SK-N-SH (cell line): ENCODE measurements around the gene CNN2. TPM values are rescaled to one million over a fixed set of nuclear protein-coding genes. Genes with fewer than 3 reads are reported as not detected.
A peak's percentile ranks its signal among the peaks of the same experiment; 100 is the strongest.

ENCODE experiments used
- CTCF ChIA-PET: fragments of 300-600, 350-600 bp; formaldehyde crosslinking; extraction: SDS; loops from one replicate; lab custom pipeline; 2021; lab: Yijun Ruan, JAX
- POLR2A ChIA-PET: fragments of 350-600 bp; sonication (Branson Sonifier 250); formaldehyde crosslinking; extraction: SDS; loops from one replicate; lab custom pipeline; 2020; ENCODE audit warnings: antibody characterized with exemption, inconsistent platforms; lab: Yijun Ruan, JAX
- DNase-seq: peaks from one replicate; pipeline ENCODE4 v3.0.0; 2012
- H2AFZ ChIP-seq: fragments of 200-600 bp; sonication (generic); 2 replicates; pipeline ENCODE4 v1.8.1; 2016; ENCODE audit warnings: antibody characterized with exemption, mild to moderate bottlenecking, low read depth
- H3F3A ChIP-seq: fragments of 200-600 bp; sonication (generic); replicated peaks from 2 replicates; pipeline ENCODE3; 2016; ENCODE audit warnings: antibody characterized with exemption, mild to moderate bottlenecking; ENCODE audit not compliant: insufficient read depth
- H3K27ac ChIP-seq, 2 experiments: fragments of 200-500 bp in 1 of 2; fragments of 200-600 bp in 1 of 2; sonication (Bioruptor generic) in 1 of 2; sonication (generic), shearing (Covaris generic) in 1 of 2; 2 replicates each; pipeline versions ENCODE4 v1.5.1 to v1.6.1; 2014 to 2016; ENCODE audit warnings: low read depth in 2 of 2, inconsistent platforms in 1 of 2, low read length in 1 of 2, mild to moderate bottlenecking in 1 of 2, mixed read lengths in 1 of 2
- H3K27me3 ChIP-seq: fragments of 200-600 bp; sonication (generic), shearing (Covaris generic); 2 replicates; pipeline ENCODE4 v1.6.1; 2016; ENCODE audit warnings: mixed run types; ENCODE audit not compliant: insufficient read depth
- H3K36me3 ChIP-seq, 2 experiments: fragments of 200-500 bp in 1 of 2; fragments of 200-600 bp in 1 of 2; sonication (Bioruptor generic) in 1 of 2; sonication (generic) in 1 of 2; replicated peaks in 1 of 2; 2 replicates each; pipeline versions ENCODE3 to v1.5.1; 2014 to 2016; ENCODE audit warnings: low read length in 1 of 2, mild to moderate bottlenecking in 1 of 2; ENCODE audit not compliant: insufficient read depth in 2 of 2, control insufficient read depth in 1 of 2
- H3K4me1 ChIP-seq, 2 experiments: fragments of 200-500 bp in 1 of 2; fragments of 200-600 bp in 1 of 2; sonication (Bioruptor generic) in 1 of 2; sonication (generic), shearing (Covaris generic) in 1 of 2; 2 replicates each; pipeline versions ENCODE4 v1.5.1 to v1.6.1; 2014 to 2016; ENCODE audit warnings: low read depth in 1 of 2, low read length in 1 of 2, mixed run types in 1 of 2; ENCODE audit not compliant: insufficient read depth in 2 of 2, control insufficient read depth in 1 of 2
- H3K4me2 ChIP-seq: fragments of 200-600 bp; sonication (generic), shearing (Covaris generic); 2 replicates; pipeline ENCODE4 v1.6.1; 2017; ENCODE audit warnings: mixed run types
- H3K4me3 ChIP-seq, 2 experiments: fragments of 200-500 bp in 1 of 2; fragments of 200-600 bp in 1 of 2; sonication (Bioruptor generic) in 1 of 2; sonication (generic), shearing (Covaris generic) in 1 of 2; 2 replicates each; pipeline versions ENCODE4 v1.5.1 to v1.8.1; 2014 to 2016; ENCODE audit warnings: low read depth in 2 of 2, inconsistent platforms in 1 of 2, low read length in 1 of 2, mild to moderate bottlenecking in 1 of 2, mixed read lengths in 1 of 2, moderate library complexity in 1 of 2
- H3K79me2 ChIP-seq: fragments of 200-600 bp; sonication (generic); 2 replicates; pipeline ENCODE4 v1.8.1; 2017; ENCODE audit warnings: mild to moderate bottlenecking; ENCODE audit not compliant: insufficient read depth
- H3K9ac ChIP-seq: fragments of 200-600 bp; sonication (generic); 2 replicates; pipeline ENCODE4 v1.6.1; 2017; ENCODE audit warnings: mixed run types
- H3K9me2 ChIP-seq: fragments of 200-600 bp; sonication (generic); 2 replicates; pipeline ENCODE4 v1.6.1; 2017; ENCODE audit warnings: mixed run types
- H3K9me3 ChIP-seq: fragments of 200-600 bp; sonication (generic); 2 replicates; pipeline ENCODE4 v1.6.1; 2017; ENCODE audit warnings: mixed run types, mild to moderate bottlenecking, moderate library complexity
- H4K20me1 ChIP-seq: fragments of 200-600 bp; sonication (generic); 2 replicates; pipeline ENCODE4 v1.6.1; 2017; ENCODE audit warnings: mild to moderate bottlenecking, mixed run types; ENCODE audit not compliant: insufficient read depth
- CTCF ChIP-seq: fragments of 200-600 bp; sonication (generic); IDR thresholded peaks from 2 replicates; pipeline ENCODE4 v1.6.1; 2017; ENCODE audit warnings: antibody characterized with exemption, mild to moderate bottlenecking, moderate library complexity
- EZH2phosphoT487 ChIP-seq: fragments of 200-600 bp; sonication (generic); IDR thresholded peaks from 2 replicates; pipeline ENCODE4 v1.6.1; 2017; ENCODE audit warnings: low read depth, mixed run types, mild to moderate bottlenecking, antibody characterized with exemption, moderate library complexity, borderline replicate concordance
- GABPA ChIP-seq: IDR thresholded peaks from 2 replicates; pipeline ENCODE4 v1.4.0; 2012; ENCODE audit warnings: low read depth, mild to moderate bottlenecking
- MXI1 ChIP-seq: IDR thresholded peaks from 2 replicates; pipeline ENCODE4 v1.6.1; 2012; ENCODE audit warnings: mild to moderate bottlenecking, low read depth, low read length, improper control_type of control experiment
- NFIC ChIP-seq: IDR thresholded peaks from 2 replicates; pipeline ENCODE4 v1.4.0; 2012; ENCODE audit warnings: borderline replicate concordance
- REST ChIP-seq: IDR thresholded peaks from 2 replicates; pipeline ENCODE4 v1.6.1; 2012; ENCODE audit warnings: mild to moderate bottlenecking, low read depth, low read length, moderate library complexity
- TAF1 ChIP-seq: IDR thresholded peaks from 2 replicates; pipeline ENCODE4 v1.6.1; 2012; ENCODE audit warnings: low read depth, mild to moderate bottlenecking, low read length, moderate library complexity, borderline replicate concordance
- ZBTB33 ChIP-seq: IDR thresholded peaks from 2 replicates; pipeline ENCODE4 v1.4.0; 2012; ENCODE audit warnings: low read depth, borderline replicate concordance
- WGBS: methylation state at CpG from one replicate; pipeline ENCODE4 v1.1.6; 2017; ENCODE audit warnings: low lambda C conversion rate; 5-methylcytosine and 5-hydroxymethylcytosine counted together
- polyA plus RNA-seq, 3 experiments: library from polyadenylated mRNA; depleted of rRNA; stranded (reverse); fragments of >200 nt; gene quantifications; 2 replicates each; pipeline ENCODE4 v1.2.3, GENCODE V29; 2012
- TF ChIP-seq, protein P1 (sequence below): IDR thresholded peaks from 2 replicates; pipeline ENCODE4; 2012

The CNN2 gene
- polyA plus RNA-seq, 1 of the 3 experiments (the other 2 are of a cell fraction): 279 TPM

- TF ChIP-seq NFIC (no peak), MXI1 (no peak), TAF1 (peak; percentile 46; the same call in 1 of the 2 replicates), CTCF (no peak), ZBTB33 (no peak), EZH2phosphoT487 (no peak), GABPA (no peak)
These were observed at the start of gene CNN2 (continued) for GRCh38 chr19:1025960-1026782.

GRCh38 chr19:977058-977464, 49.3 kb upstream of the CNN2 start:
- H3K27ac ChIP-seq: no peak overlapping the region; a peak in 1 of 4 replicates
- no peak overlapping the region for H3K9ac ChIP-seq
- 98% methylated on average over 7 of the region's 24 CpGs for WGBS
- H3K9me3 ChIP-seq: no peaks in the 10 kb centered on the region
- no peak for TF ChIP-seq GABPA
- TF ChIP-seq ZBTB33: no peak
- no peak for TF ChIP-seq MXI1
- TF ChIP-seq REST: no peak
- TF ChIP-seq, protein P1, sequence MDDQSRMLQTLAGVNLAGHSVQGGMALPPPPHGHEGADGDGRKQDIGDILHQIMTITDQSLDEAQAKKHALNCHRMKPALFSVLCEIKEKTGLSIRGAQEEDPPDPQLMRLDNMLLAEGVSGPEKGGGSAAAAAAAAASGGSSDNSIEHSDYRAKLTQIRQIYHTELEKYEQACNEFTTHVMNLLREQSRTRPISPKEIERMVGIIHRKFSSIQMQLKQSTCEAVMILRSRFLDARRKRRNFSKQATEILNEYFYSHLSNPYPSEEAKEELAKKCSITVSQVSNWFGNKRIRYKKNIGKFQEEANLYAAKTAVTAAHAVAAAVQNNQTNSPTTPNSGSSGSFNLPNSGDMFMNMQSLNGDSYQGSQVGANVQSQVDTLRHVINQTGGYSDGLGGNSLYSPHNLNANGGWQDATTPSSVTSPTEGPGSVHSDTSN: no peak
- ChIA-PET CTCF (interaction anchor here (1.2 to 2.5 kb wide), 2 partner anchors 54 to 114 kb away, joined by 3 to 6 read pairs; no protein-coding TSS in a partner anchor), POLR2A (interaction anchor here (0.6 kb wide), 1 partner anchor 19 kb away, joined by 3 read pairs; no protein-coding TSS in a partner anchor)
- H3K27me3 ChIP-seq: no peaks in the 10 kb centered on the region
- no peak overlapping the region for H2AFZ ChIP-seq
- no peaks in the 10 kb centered on the region for H3K79me2 ChIP-seq
- no peaks in the 10 kb centered on the region for H4K20me1 ChIP-seq
- no peak overlapping the region for H3K4me2 ChIP-seq
- no peak for DNase-seq
- peaks cover 0 to 4% of the 10 kb centered on the region in 2 experiments; a peak in 1 of 4 replicates for H3K4me1 ChIP-seq
- peaks cover 7% of the 10 kb centered on the region for H3F3A ChIP-seq
- peaks cover 3 to 5% of the 10 kb centered on the region in 2 experiments for H3K36me3 ChIP-seq
- H3K4me3 ChIP-seq: no peak overlapping the region
- no peaks in the 10 kb centered on the region for H3K9me2 ChIP-seq
